SK-N-SH treated with all-trans-retinoic acid at 6 μM for 48 hours (cell line): ENCODE measurements around the gene RGS6.

Source experiments
- ISL1 ChIP-seq: fragments of 250-450 bp; sonication (Bioruptor Pico); IDR thresholded peaks from 2 replicates; pipeline ENCODE4 v2.1.2; 2022; ENCODE audit warnings: mild to moderate bottlenecking, moderate library complexity
- OSR1 ChIP-seq: fragments of 250-450 bp; sonication (Bioruptor Pico); IDR thresholded peaks from 2 replicates; pipeline ENCODE4 v1.8.0; 2022; ENCODE audit warnings: moderate library complexity, mild to moderate bottlenecking, inconsistent platforms
- ZFP30 ChIP-seq: fragments of 450-650 bp; formaldehyde crosslinking; IDR thresholded peaks from 2 replicates; pipeline ENCODE4 v1.5.0; 2022; ENCODE audit warnings: mild to moderate bottlenecking, moderate library complexity
- ZNF565 ChIP-seq: fragments of 450-650 bp; formaldehyde crosslinking; conservative IDR thresholded peaks from 2 replicates; pipeline ENCODE4 v1.5.0; 2020; ENCODE audit warnings: low read depth, mild to moderate bottlenecking, moderate library complexity
- ZNF70 ChIP-seq: fragments of 450-650 bp; formaldehyde crosslinking; IDR thresholded peaks from 2 replicates; pipeline ENCODE4 v1.5.0; 2020; ENCODE audit warnings: mild to moderate bottlenecking, moderate library complexity
- TF ChIP-seq, protein P1 (sequence below): fragments of 250-450 bp; sonication (Bioruptor Pico); IDR thresholded peaks from 2 replicates; pipeline ENCODE4 v1.5.1; 2021; ENCODE audit warnings: mild to moderate bottlenecking, moderate library complexity
- TF ChIP-seq, protein P2 (sequence below): fragments of 250-450 bp; sonication (Bioruptor Pico); IDR thresholded peaks from 2 replicates; pipeline ENCODE4 v1.5.1; 2020; ENCODE audit warnings: low read depth, mild to moderate bottlenecking, moderate library complexity
- TF ChIP-seq, protein P3 (sequence below): fragments of 250-450 bp; sonication (Bioruptor Pico); IDR thresholded peaks from 2 replicates; pipeline ENCODE4 v1.8.0; 2020; ENCODE audit warnings: mild to moderate bottlenecking, moderate library complexity, borderline replicate concordance
- TF ChIP-seq, protein P4 (sequence below): fragments of 250-450 bp; sonication (Bioruptor Pico); IDR thresholded peaks from 2 replicates; pipeline ENCODE4 v1.8.0; 2021; ENCODE audit warnings: low read depth, mild to moderate bottlenecking, moderate library complexity, borderline replicate concordance

DNA sequence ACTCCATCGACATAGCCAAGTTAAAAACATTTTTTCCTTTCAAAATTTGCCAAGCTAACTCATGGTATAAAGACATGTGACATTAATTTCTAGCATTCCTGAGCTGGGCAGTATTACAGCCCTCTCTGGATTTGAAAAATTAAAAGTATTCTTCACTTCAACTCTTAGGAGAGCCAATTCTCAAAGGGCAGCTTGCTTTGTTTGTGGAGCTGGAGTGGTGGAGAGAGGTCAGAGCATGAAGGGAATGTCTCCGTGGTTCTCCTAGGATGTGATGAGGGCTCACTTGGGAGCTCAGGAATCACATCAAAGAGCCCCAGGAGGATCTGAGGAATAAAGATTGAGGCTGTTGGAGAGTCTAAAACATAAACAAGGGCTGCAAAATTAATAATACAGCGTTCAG is 46.9 kb upstream of the RGS6 start:
- TF ChIP-seq ZNF565 (CRISPR knock-in tag), result no peak
- no peak for TF ChIP-seq ISL1 (CRISPR knock-in tag)
- TF ChIP-seq, protein P1, sequence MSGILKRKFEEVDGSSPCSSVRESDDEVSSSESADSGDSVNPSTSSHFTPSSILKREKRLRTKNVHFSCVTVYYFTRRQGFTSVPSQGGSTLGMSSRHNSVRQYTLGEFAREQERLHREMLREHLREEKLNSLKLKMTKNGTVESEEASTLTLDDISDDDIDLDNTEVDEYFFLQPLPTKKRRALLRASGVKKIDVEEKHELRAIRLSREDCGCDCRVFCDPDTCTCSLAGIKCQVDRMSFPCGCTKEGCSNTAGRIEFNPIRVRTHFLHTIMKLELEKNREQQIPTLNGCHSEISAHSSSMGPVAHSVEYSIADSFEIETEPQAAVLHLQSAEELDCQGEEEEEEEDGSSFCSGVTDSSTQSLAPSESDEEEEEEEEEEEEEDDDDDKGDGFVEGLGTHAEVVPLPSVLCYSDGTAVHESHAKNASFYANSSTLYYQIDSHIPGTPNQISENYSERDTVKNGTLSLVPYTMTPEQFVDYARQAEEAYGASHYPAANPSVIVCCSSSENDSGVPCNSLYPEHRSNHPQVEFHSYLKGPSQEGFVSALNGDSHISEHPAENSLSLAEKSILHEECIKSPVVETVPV, result no peak
- TF ChIP-seq OSR1, result no peak
- TF ChIP-seq, protein P2, sequence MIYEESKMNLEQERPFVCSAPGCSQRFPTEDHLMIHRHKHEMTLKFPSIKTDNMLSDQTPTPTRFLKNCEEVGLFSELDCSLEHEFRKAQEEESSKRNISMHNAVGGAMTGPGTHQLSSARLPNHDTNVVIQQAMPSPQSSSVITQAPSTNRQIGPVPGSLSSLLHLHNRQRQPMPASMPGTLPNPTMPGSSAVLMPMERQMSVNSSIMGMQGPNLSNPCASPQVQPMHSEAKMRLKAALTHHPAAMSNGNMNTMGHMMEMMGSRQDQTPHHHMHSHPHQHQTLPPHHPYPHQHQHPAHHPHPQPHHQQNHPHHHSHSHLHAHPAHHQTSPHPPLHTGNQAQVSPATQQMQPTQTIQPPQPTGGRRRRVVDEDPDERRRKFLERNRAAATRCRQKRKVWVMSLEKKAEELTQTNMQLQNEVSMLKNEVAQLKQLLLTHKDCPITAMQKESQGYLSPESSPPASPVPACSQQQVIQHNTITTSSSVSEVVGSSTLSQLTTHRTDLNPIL (CRISPR knock-in tag), result no peak
- no peak for TF ChIP-seq ZNF70 (CRISPR knock-in tag)
- TF ChIP-seq, protein P3, sequence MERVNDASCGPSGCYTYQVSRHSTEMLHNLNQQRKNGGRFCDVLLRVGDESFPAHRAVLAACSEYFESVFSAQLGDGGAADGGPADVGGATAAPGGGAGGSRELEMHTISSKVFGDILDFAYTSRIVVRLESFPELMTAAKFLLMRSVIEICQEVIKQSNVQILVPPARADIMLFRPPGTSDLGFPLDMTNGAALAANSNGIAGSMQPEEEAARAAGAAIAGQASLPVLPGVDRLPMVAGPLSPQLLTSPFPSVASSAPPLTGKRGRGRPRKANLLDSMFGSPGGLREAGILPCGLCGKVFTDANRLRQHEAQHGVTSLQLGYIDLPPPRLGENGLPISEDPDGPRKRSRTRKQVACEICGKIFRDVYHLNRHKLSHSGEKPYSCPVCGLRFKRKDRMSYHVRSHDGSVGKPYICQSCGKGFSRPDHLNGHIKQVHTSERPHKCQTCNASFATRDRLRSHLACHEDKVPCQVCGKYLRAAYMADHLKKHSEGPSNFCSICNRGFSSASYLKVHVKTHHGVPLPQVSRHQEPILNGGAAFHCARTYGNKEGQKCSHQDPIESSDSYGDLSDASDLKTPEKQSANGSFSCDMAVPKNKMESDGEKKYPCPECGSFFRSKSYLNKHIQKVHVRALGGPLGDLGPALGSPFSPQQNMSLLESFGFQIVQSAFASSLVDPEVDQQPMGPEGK, result no peak
- TF ChIP-seq, protein P4, sequence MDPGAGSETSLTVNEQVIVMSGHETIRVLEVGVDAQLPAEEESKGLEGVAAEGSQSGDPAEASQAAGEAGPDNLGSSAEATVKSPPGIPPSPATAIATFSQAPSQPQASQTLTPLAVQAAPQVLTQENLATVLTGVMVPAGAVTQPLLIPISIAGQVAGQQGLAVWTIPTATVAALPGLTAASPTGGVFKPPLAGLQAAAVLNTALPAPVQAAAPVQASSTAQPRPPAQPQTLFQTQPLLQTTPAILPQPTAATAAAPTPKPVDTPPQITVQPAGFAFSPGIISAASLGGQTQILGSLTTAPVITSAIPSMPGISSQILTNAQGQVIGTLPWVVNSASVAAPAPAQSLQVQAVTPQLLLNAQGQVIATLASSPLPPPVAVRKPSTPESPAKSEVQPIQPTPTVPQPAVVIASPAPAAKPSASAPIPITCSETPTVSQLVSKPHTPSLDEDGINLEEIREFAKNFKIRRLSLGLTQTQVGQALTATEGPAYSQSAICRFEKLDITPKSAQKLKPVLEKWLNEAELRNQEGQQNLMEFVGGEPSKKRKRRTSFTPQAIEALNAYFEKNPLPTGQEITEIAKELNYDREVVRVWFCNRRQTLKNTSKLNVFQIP, result no peak
- no peak for TF ChIP-seq ZFP30 (CRISPR knock-in tag)
